HUES48 (cell line): ENCODE results near the gene ARPC2.
A peak's percentile ranks its signal among the peaks of the same experiment; 100 is the strongest.

Experiments
- H3K27ac ChIP-seq: one replicate; pipeline ENCODE4 v1.7.0; 2013; ENCODE audit warnings: low read depth, low read length, inconsistent platforms
- H3K27me3 ChIP-seq: 2 replicates; pipeline ENCODE4 v1.6.1; 2013; ENCODE audit warnings: mild to moderate bottlenecking, low read length; ENCODE audit not compliant: control insufficient read depth, insufficient read depth
- H3K36me3 ChIP-seq: 2 replicates; pipeline ENCODE4 v1.6.1; 2013; ENCODE audit warnings: low read length; ENCODE audit not compliant: control insufficient read depth, insufficient read depth
- H3K4me1 ChIP-seq: 2 replicates; pipeline ENCODE4 v1.6.1; 2013; ENCODE audit warnings: mild to moderate bottlenecking, low read length; ENCODE audit not compliant: control insufficient read depth, insufficient read depth
- H3K4me3 ChIP-seq: 2 replicates; pipeline ENCODE4 v1.5.1; 2013; ENCODE audit warnings: mild to moderate bottlenecking, low read depth, low read length
- H3K9ac ChIP-seq: 2 replicates; pipeline ENCODE4 v1.6.1; 2013; ENCODE audit warnings: mild to moderate bottlenecking, low read depth, low read length, moderate library complexity
- H3K9me3 ChIP-seq: 2 replicates; pipeline ENCODE4 v1.6.1; 2013; ENCODE audit warnings: low read length; ENCODE audit not compliant: control insufficient read depth, insufficient read depth

Gene ARPC2

GRCh38 chr2:218262631-218263586, 45.9 kb downstream of the ARPC2 start:
- Histone ChIP-seq H3K27me3 (no peaks in the 10 kb centered on the region), H3K4me3 (no peak overlapping the region), H3K9ac (no peak overlapping the region), H3K27ac (no peak overlapping the region), H3K9me3 (no peaks in the 10 kb centered on the region), H3K4me1 (peaks cover 14% of the 10 kb centered on the region), H3K36me3 (peaks cover 45% of the 10 kb centered on the region)

GRCh38 chr2:218263817-218264641, 47.0 kb downstream of the ARPC2 start:
- Histone ChIP-seq H3K27ac (no peak overlapping the region), H3K4me1 (peaks cover 14% of the 10 kb centered on the region), H3K9ac (no peak overlapping the region), H3K4me3 (no peak overlapping the region), H3K27me3 (no peaks in the 10 kb centered on the region), H3K36me3 (peaks cover 45% of the 10 kb centered on the region), H3K9me3 (no peaks in the 10 kb centered on the region)

- no peak overlapping the region for H3K9ac ChIP-seq
- peaks cover 45% of the 10 kb centered on the region for H3K36me3 ChIP-seq
- no peak overlapping the region for H3K4me3 ChIP-seq
- H3K27me3 ChIP-seq, result no peaks in the 10 kb centered on the region
- H3K4me1 ChIP-seq, result peaks cover 14% of the 10 kb centered on the region
- H3K9me3 ChIP-seq, result no peaks in the 10 kb centered on the region
- no peak overlapping the region for H3K27ac ChIP-seq
Measured at GRCh38 chr2:218264773-218265561, 48.0 kb downstream of the ARPC2 start.

GRCh38 chr2:218265626-218266025, 48.6 kb downstream of the ARPC2 start:
- Histone ChIP-seq H3K36me3 (peaks cover 45% of the 10 kb centered on the region), H3K4me1 (peaks cover 10% of the 10 kb centered on the region), H3K9ac (no peak overlapping the region)

GRCh38 chr2:218266316-218266979, 49.5 kb downstream of the ARPC2 start:
- Histone ChIP-seq H3K27ac (no peak overlapping the region), H3K27me3 (no peaks in the 10 kb centered on the region), H3K36me3 (peaks cover 45% of the 10 kb centered on the region), H3K4me3 (no peak overlapping the region), H3K4me1 (peaks cover 8% of the 10 kb centered on the region; the same call in 1 of the 2 replicates), H3K9me3 (no peaks in the 10 kb centered on the region), H3K9ac (no peak overlapping the region)

More at GRCh38 chr2:218265626-218266025, 48.6 kb downstream of the ARPC2 start:
- no peak overlapping the region for H3K27ac ChIP-seq
- no peaks in the 10 kb centered on the region for H3K27me3 ChIP-seq
- no peaks in the 10 kb centered on the region for H3K9me3 ChIP-seq
- H3K4me3 ChIP-seq, result no peak overlapping the region

- Histone ChIP-seq H3K9me3 (no peaks in the 10 kb centered on the region), H3K4me3 (no peak overlapping the region), H3K27ac (no peak overlapping the region), H3K9ac (no peak overlapping the region), H3K36me3 (peaks cover 45% of the 10 kb centered on the region), H3K27me3 (no peaks in the 10 kb centered on the region), H3K4me1 (peaks cover 5% of the 10 kb centered on the region; the same call in 1 of the 2 replicates)
Measured at GRCh38 chr2:218267259-218267658, 50.3 kb downstream of the ARPC2 start.

GRCh38 chr2:218269900-218270720, 53.1 kb downstream of the ARPC2 start, which contains the start of the genes AAMP and PNKD:
Gene AAMP (minus strand): TSS chr2:218270137. CDS start chr2:218270086, 51 bp downstream.
Gene PNKD (plus strand): TSS chr2:218270519. CDS start chr2:218270536, 17 bp downstream.
- H3K9me3 ChIP-seq, result no peaks in the 10 kb centered on the region
- peak within 1 kb of the TSS; percentile 65 for H3K9ac ChIP-seq
- H3K36me3 ChIP-seq, result peaks cover 41% of the 10 kb centered on the region
- peak within 1 kb of the TSS; percentile 80 for H3K27ac ChIP-seq
- peak within 1 kb of the TSS; percentile 91 for H3K4me3 ChIP-seq
- H3K4me1 ChIP-seq, result peaks cover 5% of the 10 kb centered on the region; the same call in 1 of the 2 replicates
- no peaks in the 10 kb centered on the region for H3K27me3 ChIP-seq

GRCh38 chr2:218270721-218271486, 53.9 kb downstream of the ARPC2 start:
- peaks cover 42% of the 10 kb centered on the region for H3K36me3 ChIP-seq
- H3K9me3 ChIP-seq, result no peaks in the 10 kb centered on the region
- no peaks in the 10 kb centered on the region for H3K27me3 ChIP-seq
- H3K4me3 ChIP-seq, result peak overlapping the region; percentile 90
- H3K4me1 ChIP-seq, result peaks cover 5% of the 10 kb centered on the region; the same call in 1 of the 2 replicates
- peak overlapping the region; percentile 22 for H3K27ac ChIP-seq
- H3K9ac ChIP-seq, result peak overlapping the region; percentile 51

GRCh38 chr2:218271487-218271797, 54.5 kb downstream of the ARPC2 start:
- Histone ChIP-seq H3K4me1 (peaks cover 5% of the 10 kb centered on the region; the same call in 1 of the 2 replicates), H3K36me3 (peaks cover 43% of the 10 kb centered on the region), H3K4me3 (peak overlapping the region; percentile 90), H3K27me3 (no peaks in the 10 kb centered on the region), H3K9ac (no peak overlapping the region), H3K27ac (no peak overlapping the region), H3K9me3 (no peaks in the 10 kb centered on the region)
